K562 (cell line): Measurements from ENCODE around the gene VSIG1. TPM values are rescaled to one million over a fixed set of nuclear protein-coding genes. Genes with fewer than 3 reads are reported as not detected.

ENCODE experiments used
- EZH2 ChIP-seq: IDR thresholded peaks from 2 replicates; pipeline ENCODE4 v1.6.1; 2012; ENCODE audit warnings: low read depth, mild to moderate bottlenecking, inconsistent platforms, low read length, borderline replicate concordance
- GTF2B ChIP-seq: IDR thresholded peaks from 2 replicates; pipeline ENCODE4 v1.6.1; 2011; ENCODE audit not compliant: insufficient read length; ENCODE audit errors: extremely low read depth
- HMG20A ChIP-seq: fragments of 450-650 bp; formaldehyde crosslinking; conservative IDR thresholded peaks from 2 replicates; pipeline ENCODE4 v1.4.0; 2020; ENCODE audit warnings: mild to moderate bottlenecking, mixed read lengths
- PHB ChIP-seq: fragments of 250-450 bp; sonication (Bioruptor Pico); IDR thresholded peaks from 2 replicates; pipeline ENCODE4 v1.5.0; 2021
- PML ChIP-seq: IDR thresholded peaks from 2 replicates; pipeline ENCODE4 v1.6.1; 2012; ENCODE audit warnings: low read length, inconsistent platforms
- RBFOX2 ChIP-seq: fragments of 200-400 bp; formaldehyde crosslinking; IDR thresholded peaks from 2 replicates; pipeline ENCODE4 v1.6.1; 2017; ENCODE audit warnings: low read depth, mild to moderate bottlenecking, low read length, moderate library complexity
- RUNX1 ChIP-seq: sonication (generic); IDR thresholded peaks from 2 replicates; pipeline ENCODE4 v1.6.1; 2016; ENCODE audit warnings: antibody characterized with exemption, low read depth
- SREBF1 ChIP-seq: fragments of 150-350 bp; IDR thresholded peaks from 2 replicates; pipeline ENCODE4 v1.6.1; 2014; ENCODE audit warnings: antibody characterized with exemption, low read depth, low read length, borderline replicate concordance
- SRSF1 ChIP-seq: fragments of 200-400 bp; formaldehyde crosslinking; IDR thresholded peaks from 2 replicates; pipeline ENCODE4 v1.6.1; 2017; ENCODE audit warnings: mild to moderate bottlenecking, low read depth, low read length, moderate library complexity
- TEAD2 ChIP-seq: fragments of 450-650 bp; IDR thresholded peaks from 2 replicates; pipeline ENCODE4 v1.6.1; 2016; ENCODE audit warnings: missing genetic modification characterization, control low read depth, missing compliant biosample characterization
- TFE3 ChIP-seq: fragments of 450-650 bp; formaldehyde crosslinking; IDR thresholded peaks from 2 replicates; pipeline ENCODE4 v1.4.0; 2020; ENCODE audit warnings: mild to moderate bottlenecking, mixed read lengths
- ZHX1 ChIP-seq: fragments of 150-350 bp; conservative IDR thresholded peaks from 2 replicates; pipeline ENCODE4 v1.6.1; 2014; ENCODE audit warnings: low read length
- ZNF212 ChIP-seq: fragments of 450-650 bp; formaldehyde crosslinking; IDR thresholded peaks from 2 replicates; pipeline ENCODE4 v1.4.0; 2020; ENCODE audit warnings: mild to moderate bottlenecking
- ZNF408 ChIP-seq: fragments of 250-450 bp; sonication (Bioruptor Pico); IDR thresholded peaks from 2 replicates; pipeline ENCODE4 v1.4.0; 2020; ENCODE audit warnings: low read depth, mild to moderate bottlenecking, moderate library complexity
- polyA plus RNA-seq, 8 experiments: library from polyadenylated mRNA; depleted of rRNA in 4 of 8; stranded (reverse) in 5 of 8; unstranded in 3 of 8; fragments of >200 nt; fragmentation: Nextera tagmentation in 2 of 8; fragmentation: Illumina TruSeq in 1 of 8; extraction: Ambion mirVana in 2 of 8; extraction: Trizol in 1 of 8; gene quantifications; 2 replicates each; pipeline versions ENCODE4 v1.2.1 to v1.2.3, GENCODE V29; 2011 to 2014; ENCODE audit warnings: inconsistent platforms in 1 of 8, missing spikeins in 1 of 8
- total RNA-seq, 7 experiments: library from RNA; depleted of rRNA in 6 of 7; stranded (reverse); fragments of >200 nt in 6 of 7; fragmentation: Illumina TruSeq in 2 of 7; extraction: Trizol in 2 of 7; gene quantifications; 2 replicates each; pipeline versions ENCODE4 v1.2.1 to v1.2.3, GENCODE V29; 2011 to 2021; ENCODE audit warnings: low replicate concordance in 1 of 7
- TF ChIP-seq, protein P1 (sequence below): fragments of 450-650 bp; formaldehyde crosslinking; IDR thresholded peaks from 2 replicates; pipeline ENCODE4 v1.4.0; 2022; ENCODE audit warnings: mild to moderate bottlenecking, moderate library complexity
- TF ChIP-seq, protein P2 (sequence below): fragments of 450-650 bp; conservative IDR thresholded peaks from 2 replicates; pipeline ENCODE4 v1.6.1; 2016; ENCODE audit warnings: missing genetic modification characterization, low read depth, mild to moderate bottlenecking, control low read depth, missing compliant biosample characterization
- TF ChIP-seq, protein P3 (sequence below): conservative IDR thresholded peaks from 2 replicates; pipeline ENCODE4 v1.6.1; 2011; ENCODE audit warnings: low read depth, mild to moderate bottlenecking, low read length; ENCODE audit not compliant: control insufficient read depth

VSIG1 gene
- total and polyA plus RNA-seq, 9 of the 15 experiments (the other 6 are each of a cell fraction or from before 2014, with no cell fraction given) = not detected

GRCh38 chrX:108091264-108091877, 46.5 kb downstream of the VSIG1 start, which contains the start of the genes ATG4A and PSMD10 (continued):
- TF ChIP-seq TFE3 (CRISPR knock-in tag) (no peak), TEAD2 (no peak), HMG20A (CRISPR knock-in tag) (no peak), PHB (CRISPR knock-in tag) (no peak), RUNX1 (no peak), PML (peak; percentile 50; the same call in 1 of the 2 replicates), SRSF1 (no peak), RBFOX2 (peak; percentile 91), SREBF1 (no peak), GTF2B (no peak), ZNF408 (CRISPR knock-in tag) (no peak), ZHX1 (no peak), ZNF212 (CRISPR knock-in tag) (no peak), EZH2 (no peak)
- TF ChIP-seq, protein P1, sequence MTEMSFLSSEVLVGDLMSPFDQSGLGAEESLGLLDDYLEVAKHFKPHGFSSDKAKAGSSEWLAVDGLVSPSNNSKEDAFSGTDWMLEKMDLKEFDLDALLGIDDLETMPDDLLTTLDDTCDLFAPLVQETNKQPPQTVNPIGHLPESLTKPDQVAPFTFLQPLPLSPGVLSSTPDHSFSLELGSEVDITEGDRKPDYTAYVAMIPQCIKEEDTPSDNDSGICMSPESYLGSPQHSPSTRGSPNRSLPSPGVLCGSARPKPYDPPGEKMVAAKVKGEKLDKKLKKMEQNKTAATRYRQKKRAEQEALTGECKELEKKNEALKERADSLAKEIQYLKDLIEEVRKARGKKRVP (CRISPR knock-in tag) = no peak
- TF ChIP-seq, protein P2, sequence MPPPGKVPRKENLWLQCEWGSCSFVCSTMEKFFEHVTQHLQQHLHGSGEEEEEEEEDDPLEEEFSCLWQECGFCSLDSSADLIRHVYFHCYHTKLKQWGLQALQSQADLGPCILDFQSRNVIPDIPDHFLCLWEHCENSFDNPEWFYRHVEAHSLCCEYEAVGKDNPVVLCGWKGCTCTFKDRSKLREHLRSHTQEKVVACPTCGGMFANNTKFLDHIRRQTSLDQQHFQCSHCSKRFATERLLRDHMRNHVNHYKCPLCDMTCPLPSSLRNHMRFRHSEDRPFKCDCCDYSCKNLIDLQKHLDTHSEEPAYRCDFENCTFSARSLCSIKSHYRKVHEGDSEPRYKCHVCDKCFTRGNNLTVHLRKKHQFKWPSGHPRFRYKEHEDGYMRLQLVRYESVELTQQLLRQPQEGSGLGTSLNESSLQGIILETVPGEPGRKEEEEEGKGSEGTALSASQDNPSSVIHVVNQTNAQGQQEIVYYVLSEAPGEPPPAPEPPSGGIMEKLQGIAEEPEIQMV (tag) = no peak
- TF ChIP-seq, protein P3, sequence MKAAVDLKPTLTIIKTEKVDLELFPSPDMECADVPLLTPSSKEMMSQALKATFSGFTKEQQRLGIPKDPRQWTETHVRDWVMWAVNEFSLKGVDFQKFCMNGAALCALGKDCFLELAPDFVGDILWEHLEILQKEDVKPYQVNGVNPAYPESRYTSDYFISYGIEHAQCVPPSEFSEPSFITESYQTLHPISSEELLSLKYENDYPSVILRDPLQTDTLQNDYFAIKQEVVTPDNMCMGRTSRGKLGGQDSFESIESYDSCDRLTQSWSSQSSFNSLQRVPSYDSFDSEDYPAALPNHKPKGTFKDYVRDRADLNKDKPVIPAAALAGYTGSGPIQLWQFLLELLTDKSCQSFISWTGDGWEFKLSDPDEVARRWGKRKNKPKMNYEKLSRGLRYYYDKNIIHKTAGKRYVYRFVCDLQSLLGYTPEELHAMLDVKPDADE = peak; percentile 84
